WTC11 (cell line): ENCODE data around the gene SRM. TPM values are rescaled to one million over a fixed set of nuclear protein-coding genes. Genes with fewer than 3 reads are reported as not detected.

ENCODE experiments used
- ATAC-seq: fragments of 200-7000 bp; cut with Tn5 transposase; 2 replicates; pipeline ENCODE4 v1.10.0; 2021; ENCODE audit warnings: mild to moderate bottlenecking, moderate library complexity
- CTCF ChIA-PET: fragments of 300-600 bp; sonication (Branson Sonifier 250); formaldehyde crosslinking; loops from one replicate; lab custom pipeline; 2021; ENCODE audit warnings: antibody characterized with exemption; lab: Charles Lee
- POLR2A ChIA-PET: fragments of 350-600 bp; sonication (Branson Sonifier 250); formaldehyde crosslinking; loops from one replicate; lab custom pipeline; 2021; ENCODE audit warnings: antibody characterized with exemption; lab: Charles Lee
- DNase-seq: peaks from one replicate; pipeline ENCODE4 v3.0.0; 2021; ENCODE audit warnings: low spot score
- H3K27ac Mint-ChIP-seq: 2 replicates; pipeline ENCODE4 v1.8.0; 2021; ENCODE audit warnings: mixed read lengths
- H3K27me3 Mint-ChIP-seq: 2 replicates; pipeline ENCODE4 v1.8.0; 2021; ENCODE audit warnings: low read depth, mild to moderate bottlenecking, moderate library complexity, mixed read lengths
- H3K36me3 Mint-ChIP-seq: 2 replicates; pipeline ENCODE4 v1.8.0; 2021; ENCODE audit warnings: mixed read lengths
- H3K4me1 Mint-ChIP-seq: 2 replicates; pipeline ENCODE4 v1.8.0; 2022; ENCODE audit warnings: mixed read lengths
- H3K4me3 Mint-ChIP-seq: 2 replicates; pipeline ENCODE4 v1.8.0; 2021; ENCODE audit warnings: mild to moderate bottlenecking, moderate library complexity, mixed read lengths
- H3K9me3 Mint-ChIP-seq: 2 replicates; pipeline ENCODE4 v1.8.0; 2021; ENCODE audit warnings: mixed read lengths
- CREB1 ChIP-seq: sonication (generic); formaldehyde crosslinking; IDR thresholded peaks from 2 replicates; pipeline ENCODE4 v1.8.0; 2023; ENCODE audit warnings: mild to moderate bottlenecking, missing genetic modification reagents
- CREM ChIP-seq: sonication (generic); formaldehyde crosslinking; IDR thresholded peaks from 2 replicates; pipeline ENCODE4 v1.8.1; 2022; ENCODE audit warnings: mild to moderate bottlenecking, missing genetic modification reagents, moderate library complexity
- FOXJ3 ChIP-seq: sonication (generic); formaldehyde crosslinking; IDR thresholded peaks from 2 replicates; pipeline ENCODE4 v1.9.0; 2021; ENCODE audit warnings: missing genetic modification reagents, mild to moderate bottlenecking, borderline replicate concordance
- KAT7 ChIP-seq: sonication (generic); formaldehyde crosslinking; IDR thresholded peaks from 2 replicates; pipeline ENCODE4 v1.8.1; 2023; ENCODE audit warnings: missing genetic modification reagents, mild to moderate bottlenecking, borderline replicate concordance
- MXD4 ChIP-seq: fragments of 250-450 bp; sonication (Bioruptor Pico); IDR thresholded peaks from 2 replicates; pipeline ENCODE4 v1.8.0; 2021; ENCODE audit warnings: mild to moderate bottlenecking, moderate library complexity, borderline replicate concordance
- NFATC4 ChIP-seq: fragments of 250-450 bp; sonication (Bioruptor Pico); IDR thresholded peaks from 2 replicates; pipeline ENCODE4 v1.9.0; 2021; ENCODE audit warnings: mild to moderate bottlenecking
- NR2C2 ChIP-seq: sonication (generic); formaldehyde crosslinking; IDR thresholded peaks from 2 replicates; pipeline ENCODE4 v1.8.0; 2022; ENCODE audit warnings: mild to moderate bottlenecking, missing genetic modification reagents
- OVOL2 ChIP-seq: fragments of 250-450 bp; sonication (Bioruptor Pico); IDR thresholded peaks from 2 replicates; pipeline ENCODE4 v1.9.0; 2021; ENCODE audit warnings: mild to moderate bottlenecking, borderline replicate concordance
- RELA ChIP-seq: sonication (generic); formaldehyde crosslinking; IDR thresholded peaks from 2 replicates; pipeline ENCODE4 v1.8.1; 2022; ENCODE audit warnings: missing genetic modification reagents, mild to moderate bottlenecking, borderline replicate concordance
- RORB ChIP-seq: fragments of 250-450 bp; sonication (Bioruptor Pico); IDR thresholded peaks from 2 replicates; pipeline ENCODE4 v1.9.0; 2021; ENCODE audit warnings: mild to moderate bottlenecking
- SP1 ChIP-seq: sonication (generic); formaldehyde crosslinking; conservative IDR thresholded peaks from 2 replicates; pipeline ENCODE4 v1.8.1; 2022; ENCODE audit warnings: missing genetic modification reagents
- TCF7 ChIP-seq: sonication (generic); formaldehyde crosslinking; IDR thresholded peaks from 2 replicates; pipeline ENCODE4 v1.8.0; 2022; ENCODE audit warnings: mild to moderate bottlenecking, low read depth, missing genetic modification reagents, moderate library complexity
- ZNF121 ChIP-seq: sonication (generic); formaldehyde crosslinking; IDR thresholded peaks from 2 replicates; pipeline ENCODE4 v1.8.0; 2023; ENCODE audit warnings: missing genetic modification reagents
- ZNF416 ChIP-seq: fragments of 250-450 bp; sonication (Bioruptor Pico); IDR thresholded peaks from 2 replicates; pipeline ENCODE4 v1.9.0; 2021; ENCODE audit warnings: mild to moderate bottlenecking, inconsistent platforms
- ZNF671 ChIP-seq: fragments of 250-450 bp; sonication (Bioruptor Pico); IDR thresholded peaks from 2 replicates; pipeline ENCODE4 v1.8.0; 2021; ENCODE audit warnings: mild to moderate bottlenecking
- total RNA-seq: library from RNA; stranded (reverse); gene quantifications from 3 replicates; pipeline ENCODE4 v1.2.3, GENCODE V29; 2021
- TF ChIP-seq, protein P1 (sequence below): sonication (generic); formaldehyde crosslinking; IDR thresholded peaks from 2 replicates; pipeline ENCODE4 v1.8.1; 2023; ENCODE audit warnings: mild to moderate bottlenecking, missing genetic modification reagents, moderate library complexity
- TF ChIP-seq, protein P2 (sequence below): sonication (generic); formaldehyde crosslinking; IDR thresholded peaks from 2 replicates; pipeline ENCODE4 v1.8.1; 2023; ENCODE audit warnings: mild to moderate bottlenecking, missing genetic modification reagents
- TF ChIP-seq, protein P3 (sequence below): sonication (generic); formaldehyde crosslinking; IDR thresholded peaks from 2 replicates; pipeline ENCODE4 v1.8.1; 2022; ENCODE audit warnings: low read depth, missing genetic modification reagents, borderline replicate concordance
- TF ChIP-seq, protein P4 (sequence below): sonication (generic); formaldehyde crosslinking; IDR thresholded peaks from 2 replicates; pipeline ENCODE4 v1.8.1; 2023; ENCODE audit warnings: mild to moderate bottlenecking, missing genetic modification reagents
- TF ChIP-seq, protein P5 (sequence below): sonication (generic); formaldehyde crosslinking; IDR thresholded peaks from 2 replicates; pipeline ENCODE4 v1.8.0; 2022; ENCODE audit warnings: mild to moderate bottlenecking, missing genetic modification reagents
- TF ChIP-seq, protein P6 (sequence below): fragments of 250-450 bp; sonication (Bioruptor Pico); conservative IDR thresholded peaks from 2 replicates; pipeline ENCODE4 v1.9.0; 2021; ENCODE audit warnings: mild to moderate bottlenecking
- TF ChIP-seq, protein P7 (sequence below): sonication (generic); formaldehyde crosslinking; IDR thresholded peaks from 2 replicates; pipeline ENCODE4 v1.8.0; 2022; ENCODE audit warnings: mild to moderate bottlenecking, missing genetic modification reagents

SRM gene
- total RNA-seq, 1 experiment from 2014 or later: 200 TPM

DNA sequence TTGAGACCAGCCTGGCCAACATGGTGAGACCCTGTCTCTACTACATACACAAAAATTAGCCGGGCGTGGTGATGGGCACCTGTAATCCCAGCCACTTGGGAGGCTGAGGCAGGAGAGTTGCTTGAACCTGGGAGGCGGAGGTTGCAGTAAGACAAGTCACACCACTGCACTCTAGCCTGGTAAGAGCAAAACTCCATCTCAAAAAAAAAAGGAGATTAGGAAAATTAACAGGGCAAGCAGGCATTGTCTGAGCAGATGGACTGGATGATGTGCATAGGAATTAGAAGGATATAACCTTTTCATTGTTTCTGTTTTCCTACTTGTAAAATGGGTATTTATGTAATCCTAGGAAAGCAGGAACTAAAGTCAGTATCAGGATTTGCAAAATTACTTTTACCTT is 31.8 kb downstream of the SRM start:
- no peak for TF ChIP-seq CREB1 (CRISPR knock-in tag)
- no peak for TF ChIP-seq NR2C2
- TF ChIP-seq, protein P1, sequence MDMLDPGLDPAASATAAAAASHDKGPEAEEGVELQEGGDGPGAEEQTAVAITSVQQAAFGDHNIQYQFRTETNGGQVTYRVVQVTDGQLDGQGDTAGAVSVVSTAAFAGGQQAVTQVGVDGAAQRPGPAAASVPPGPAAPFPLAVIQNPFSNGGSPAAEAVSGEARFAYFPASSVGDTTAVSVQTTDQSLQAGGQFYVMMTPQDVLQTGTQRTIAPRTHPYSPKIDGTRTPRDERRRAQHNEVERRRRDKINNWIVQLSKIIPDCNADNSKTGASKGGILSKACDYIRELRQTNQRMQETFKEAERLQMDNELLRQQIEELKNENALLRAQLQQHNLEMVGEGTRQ (CRISPR knock-in tag): no peak
- TF ChIP-seq SP1 (CRISPR knock-in tag): no peak
- no peak for TF ChIP-seq ZNF121 (CRISPR knock-in tag)
- no peak for TF ChIP-seq MXD4 (CRISPR knock-in tag)
- TF ChIP-seq, protein P2, sequence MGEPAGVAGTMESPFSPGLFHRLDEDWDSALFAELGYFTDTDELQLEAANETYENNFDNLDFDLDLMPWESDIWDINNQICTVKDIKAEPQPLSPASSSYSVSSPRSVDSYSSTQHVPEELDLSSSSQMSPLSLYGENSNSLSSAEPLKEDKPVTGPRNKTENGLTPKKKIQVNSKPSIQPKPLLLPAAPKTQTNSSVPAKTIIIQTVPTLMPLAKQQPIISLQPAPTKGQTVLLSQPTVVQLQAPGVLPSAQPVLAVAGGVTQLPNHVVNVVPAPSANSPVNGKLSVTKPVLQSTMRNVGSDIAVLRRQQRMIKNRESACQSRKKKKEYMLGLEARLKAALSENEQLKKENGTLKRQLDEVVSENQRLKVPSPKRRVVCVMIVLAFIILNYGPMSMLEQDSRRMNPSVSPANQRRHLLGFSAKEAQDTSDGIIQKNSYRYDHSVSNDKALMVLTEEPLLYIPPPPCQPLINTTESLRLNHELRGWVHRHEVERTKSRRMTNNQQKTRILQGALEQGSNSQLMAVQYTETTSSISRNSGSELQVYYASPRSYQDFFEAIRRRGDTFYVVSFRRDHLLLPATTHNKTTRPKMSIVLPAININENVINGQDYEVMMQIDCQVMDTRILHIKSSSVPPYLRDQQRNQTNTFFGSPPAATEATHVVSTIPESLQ (CRISPR knock-in tag): no peak
- no peak for TF ChIP-seq RORB (CRISPR knock-in tag)
- TF ChIP-seq, protein P3, sequence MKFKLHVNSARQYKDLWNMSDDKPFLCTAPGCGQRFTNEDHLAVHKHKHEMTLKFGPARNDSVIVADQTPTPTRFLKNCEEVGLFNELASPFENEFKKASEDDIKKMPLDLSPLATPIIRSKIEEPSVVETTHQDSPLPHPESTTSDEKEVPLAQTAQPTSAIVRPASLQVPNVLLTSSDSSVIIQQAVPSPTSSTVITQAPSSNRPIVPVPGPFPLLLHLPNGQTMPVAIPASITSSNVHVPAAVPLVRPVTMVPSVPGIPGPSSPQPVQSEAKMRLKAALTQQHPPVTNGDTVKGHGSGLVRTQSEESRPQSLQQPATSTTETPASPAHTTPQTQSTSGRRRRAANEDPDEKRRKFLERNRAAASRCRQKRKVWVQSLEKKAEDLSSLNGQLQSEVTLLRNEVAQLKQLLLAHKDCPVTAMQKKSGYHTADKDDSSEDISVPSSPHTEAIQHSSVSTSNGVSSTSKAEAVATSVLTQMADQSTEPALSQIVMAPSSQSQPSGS (CRISPR knock-in tag): no peak
- TF ChIP-seq, all 79 proteins: peak for 0
- POLR2A ChIA-PET: no interaction called here
- Mint-ChIP-seq H3K27me3 (no peaks in the 10 kb centered on the region), H3K4me1 (peaks cover 15% of the 10 kb centered on the region; the same call in 1 of the 2 replicates), H3K9me3 (no peaks in the 10 kb centered on the region), H3K4me3 (no peak overlapping the region), H3K36me3 (peaks cover 39% of the 10 kb centered on the region), H3K27ac (no peak overlapping the region)
- CTCF ChIA-PET: interaction anchor here (3.7 kb wide), 1 partner anchor 10 kb away, joined by 14 read pairs; no protein-coding TSS in a partner anchor
- ATAC-seq (no peak), DNase-seq (no peak)

DNA sequence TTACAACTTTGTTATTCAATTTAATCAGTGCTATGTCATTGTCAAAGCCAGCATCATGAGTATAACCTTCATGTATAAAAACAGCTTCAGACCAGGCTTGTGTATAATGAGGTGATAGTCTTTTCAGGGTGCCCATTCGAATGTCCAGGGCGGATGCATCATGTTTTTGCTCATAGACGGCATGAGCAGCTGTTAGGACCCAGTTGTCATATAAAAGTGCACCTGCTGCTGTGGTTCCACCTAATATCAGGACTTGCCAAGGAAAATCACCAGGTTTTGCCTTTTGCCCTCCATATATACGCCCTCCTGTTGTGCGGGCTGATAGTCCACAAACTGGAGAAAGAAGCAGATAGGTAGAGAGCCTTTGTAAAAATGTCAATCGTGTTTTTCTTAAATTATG is 32.5 kb downstream of the SRM start:
- H3K4me3 Mint-ChIP-seq: no peak overlapping the region
- ChIA-PET POLR2A (no interaction called here), CTCF (interaction anchor here (0.6 to 3.7 kb wide), 2 partner anchors 10 to 111 kb away, joined by 3 to 14 read pairs; no protein-coding TSS in a partner anchor)
- peaks cover 46% of the 10 kb centered on the region for H3K36me3 Mint-ChIP-seq
- peak overlapping the region; percentile 48; the same call in 1 of the 2 replicates for H3K27ac Mint-ChIP-seq
- H3K4me1 Mint-ChIP-seq: peaks cover 15% of the 10 kb centered on the region; the same call in 1 of the 2 replicates
- H3K9me3 Mint-ChIP-seq: no peaks in the 10 kb centered on the region
- ATAC-seq (no peak), DNase-seq (no peak)
- no peaks in the 10 kb centered on the region for H3K27me3 Mint-ChIP-seq
- TF ChIP-seq, protein P4, sequence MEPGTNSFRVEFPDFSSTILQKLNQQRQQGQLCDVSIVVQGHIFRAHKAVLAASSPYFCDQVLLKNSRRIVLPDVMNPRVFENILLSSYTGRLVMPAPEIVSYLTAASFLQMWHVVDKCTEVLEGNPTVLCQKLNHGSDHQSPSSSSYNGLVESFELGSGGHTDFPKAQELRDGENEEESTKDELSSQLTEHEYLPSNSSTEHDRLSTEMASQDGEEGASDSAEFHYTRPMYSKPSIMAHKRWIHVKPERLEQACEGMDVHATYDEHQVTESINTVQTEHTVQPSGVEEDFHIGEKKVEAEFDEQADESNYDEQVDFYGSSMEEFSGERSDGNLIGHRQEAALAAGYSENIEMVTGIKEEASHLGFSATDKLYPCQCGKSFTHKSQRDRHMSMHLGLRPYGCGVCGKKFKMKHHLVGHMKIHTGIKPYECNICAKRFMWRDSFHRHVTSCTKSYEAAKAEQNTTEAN: no peak
- TF ChIP-seq CREM (CRISPR knock-in tag) (no peak), NFATC4 (no peak), ZNF671 (no peak), KAT7 (CRISPR knock-in tag) (no peak), ZNF416 (CRISPR knock-in tag) (no peak), OVOL2 (CRISPR knock-in tag) (no peak), RELA (no peak), FOXJ3 (CRISPR knock-in tag) (no peak), TCF7 (CRISPR knock-in tag) (no peak)
- TF ChIP-seq, protein P5, sequence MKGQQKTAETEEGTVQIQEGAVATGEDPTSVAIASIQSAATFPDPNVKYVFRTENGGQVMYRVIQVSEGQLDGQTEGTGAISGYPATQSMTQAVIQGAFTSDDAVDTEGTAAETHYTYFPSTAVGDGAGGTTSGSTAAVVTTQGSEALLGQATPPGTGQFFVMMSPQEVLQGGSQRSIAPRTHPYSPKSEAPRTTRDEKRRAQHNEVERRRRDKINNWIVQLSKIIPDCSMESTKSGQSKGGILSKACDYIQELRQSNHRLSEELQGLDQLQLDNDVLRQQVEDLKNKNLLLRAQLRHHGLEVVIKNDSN (CRISPR knock-in tag): no peak
- TF ChIP-seq, protein P6, sequence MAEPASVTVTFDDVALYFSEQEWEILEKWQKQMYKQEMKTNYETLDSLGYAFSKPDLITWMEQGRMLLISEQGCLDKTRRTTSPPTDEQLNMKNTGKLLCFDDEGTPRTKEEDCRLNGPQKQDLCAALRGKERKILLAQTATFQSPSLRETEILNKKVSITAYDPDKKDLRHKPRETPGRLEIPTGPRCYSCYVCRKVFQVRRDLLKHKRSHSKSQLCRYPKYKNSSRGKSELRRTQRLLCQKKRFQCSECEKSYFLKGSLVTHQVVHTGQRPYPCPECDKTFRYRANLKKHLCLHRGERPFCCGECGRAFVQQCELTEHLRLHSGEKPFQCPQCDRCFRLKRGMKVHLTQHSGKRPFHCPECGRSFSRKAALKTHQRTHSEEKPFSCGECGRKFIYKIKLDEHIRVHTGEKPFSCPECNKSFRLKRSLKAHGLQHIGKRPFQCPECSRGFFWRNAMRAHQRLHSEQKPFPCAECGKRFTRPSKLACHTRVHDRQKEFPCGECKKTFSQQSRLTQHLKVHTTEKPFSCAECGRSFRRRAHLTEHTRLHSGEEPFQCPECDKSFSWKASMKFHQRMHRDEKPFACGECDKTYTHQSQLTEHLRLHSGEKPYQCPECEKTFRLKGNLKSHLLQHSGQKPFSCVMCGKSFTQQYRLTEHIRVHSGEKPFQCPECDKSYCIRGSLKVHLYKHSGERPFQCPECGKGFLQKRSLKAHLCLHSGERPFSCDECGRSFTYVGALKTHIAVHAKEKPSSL (CRISPR knock-in tag): no peak
- TF ChIP-seq, protein P2 (CRISPR knock-in tag): no peak
- TF ChIP-seq, protein P7, sequence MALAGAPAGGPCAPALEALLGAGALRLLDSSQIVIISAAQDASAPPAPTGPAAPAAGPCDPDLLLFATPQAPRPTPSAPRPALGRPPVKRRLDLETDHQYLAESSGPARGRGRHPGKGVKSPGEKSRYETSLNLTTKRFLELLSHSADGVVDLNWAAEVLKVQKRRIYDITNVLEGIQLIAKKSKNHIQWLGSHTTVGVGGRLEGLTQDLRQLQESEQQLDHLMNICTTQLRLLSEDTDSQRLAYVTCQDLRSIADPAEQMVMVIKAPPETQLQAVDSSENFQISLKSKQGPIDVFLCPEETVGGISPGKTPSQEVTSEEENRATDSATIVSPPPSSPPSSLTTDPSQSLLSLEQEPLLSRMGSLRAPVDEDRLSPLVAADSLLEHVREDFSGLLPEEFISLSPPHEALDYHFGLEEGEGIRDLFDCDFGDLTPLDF: no peak
